B cell (primary cell): ENCODE data around the gene NPC2.

Experiments
- CTCF ChIP-seq: fragments of 200-600 bp; IDR thresholded peaks from one replicate; pipeline ENCODE4 v1.8.0; 2022; ENCODE audit warnings: antibody characterized with exemption, mild to moderate bottlenecking
- EZH2 ChIP-seq: IDR thresholded peaks from 2 replicates; pipeline ENCODE4 v1.6.1; 2012; ENCODE audit warnings: borderline replicate concordance, low read depth, mild to moderate bottlenecking, moderate library complexity, low read length; ENCODE audit not compliant: insufficient read depth, poor library complexity, severe bottlenecking

- TF ChIP-seq CTCF (no peak), EZH2 (no peak)
Observed at GRCh38 chr14:74474376-74474775, 18.7 kb downstream of the NPC2 start.
